HG03039 (cell line): ENCODE data around the gene SPRR1A.

Experiments
- ATAC-seq: cut with Tn5 transposase; IDR thresholded peaks from one replicate; pipeline ENCODE4 v1.9.1; 2021; ENCODE audit warnings: mild to moderate bottlenecking, moderate library complexity; ENCODE audit not compliant: unreplicated experiment

SPRR1A gene

DNA sequence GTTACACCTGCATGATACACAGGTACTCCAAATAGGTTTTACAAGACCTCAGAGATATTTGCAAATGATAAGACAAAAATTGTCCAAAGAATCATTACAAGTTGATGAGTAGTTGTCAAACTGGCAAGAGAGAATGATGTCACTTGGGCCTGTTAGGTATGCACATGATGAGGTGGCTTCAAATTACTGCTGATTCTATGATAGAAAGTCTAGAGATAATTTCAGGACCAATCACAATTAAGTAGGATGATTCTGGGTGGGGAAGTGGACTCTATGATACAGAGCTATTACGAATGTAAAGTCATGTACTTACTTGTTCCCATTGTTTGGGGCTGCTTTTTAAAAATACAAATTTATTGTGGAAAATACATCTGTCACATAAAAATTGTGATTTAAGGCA is 41.9 kb downstream of the SPRR1A start:
- no peak for ATAC-seq

- no peak for ATAC-seq
Observed at GRCh38 chr1:153028766-153029165, 44.9 kb downstream of the SPRR1A start.

DNA sequence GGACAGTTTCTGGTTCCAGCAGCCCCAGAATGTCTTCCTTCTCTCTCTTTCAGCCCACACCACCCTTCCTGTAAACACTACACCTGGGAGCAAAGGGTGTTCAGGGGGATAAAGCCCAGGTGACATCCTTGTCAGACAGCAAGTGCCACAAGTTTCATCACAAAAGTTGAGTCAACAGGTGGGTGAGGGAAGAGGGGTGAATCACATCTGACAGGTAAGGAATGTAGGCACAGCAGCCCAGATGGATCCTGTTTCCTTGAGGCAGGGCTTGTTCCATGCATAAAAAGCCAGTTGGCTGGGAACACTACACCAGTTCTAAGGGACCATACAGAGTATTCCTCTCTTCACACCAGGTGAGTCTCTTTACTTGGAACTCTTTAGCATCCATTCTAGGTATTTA is 47.0 kb downstream of the SPRR1A start, which contains the start of gene SPRR1B:
SPRR1B (plus strand) TSS at position 309 of the 400 bp plus-strand sequence. CDS start 1,143 bp downstream, outside the sequence.
- ATAC-seq = no peak

DNA sequence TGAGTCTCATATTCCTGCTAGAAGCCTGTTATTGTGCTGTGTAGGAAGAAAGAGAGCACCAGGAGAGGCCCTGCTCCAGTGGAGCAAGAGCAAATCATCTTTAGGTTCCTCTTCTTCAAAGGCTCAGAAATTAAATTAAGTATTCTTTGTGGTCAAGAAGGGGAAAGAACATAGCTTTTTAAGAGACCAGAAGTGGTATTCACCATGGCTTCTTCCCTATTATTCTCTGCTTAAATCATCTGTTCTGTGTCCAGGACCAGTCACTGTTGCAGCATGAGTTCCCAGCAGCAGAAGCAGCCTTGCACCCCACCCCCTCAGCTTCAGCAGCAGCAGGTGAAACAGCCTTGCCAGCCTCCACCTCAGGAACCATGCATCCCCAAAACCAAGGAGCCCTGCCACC is 48.2 kb downstream of the SPRR1A start:
- no peak for ATAC-seq

- no peak for ATAC-seq
Observed at GRCh38 chr1:153032677-153033308, 48.9 kb downstream of the SPRR1A start.

DNA sequence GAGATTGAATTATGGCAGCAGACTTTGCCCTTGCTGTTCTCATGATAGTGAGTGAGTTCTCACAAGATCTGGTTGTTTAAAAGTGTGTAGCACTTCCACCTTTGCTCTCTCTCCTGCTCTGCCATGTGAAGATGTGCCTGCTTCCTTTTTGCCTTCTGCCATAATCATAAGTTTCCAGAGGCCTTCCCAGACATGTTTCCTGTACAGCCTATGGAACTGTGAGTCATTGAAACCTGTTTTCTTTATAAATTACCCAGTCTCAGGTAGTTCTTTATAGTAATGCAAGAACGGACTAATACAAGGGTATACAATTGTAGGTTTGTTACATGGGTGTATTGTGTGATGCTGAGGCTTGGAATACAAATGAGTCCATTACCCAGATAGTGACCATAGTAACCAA is 51.3 kb downstream of the SPRR1A start:
- no peak for ATAC-seq
